Loucy (cell line): Measurements from ENCODE around the gene ADD1.

ENCODE experiments used
- H2AFZ ChIP-seq: fragments of 200-600 bp; sonication (generic); 2 replicates; pipeline ENCODE4 v1.6.0; 2016; ENCODE audit warnings: antibody characterized with exemption, mild to moderate bottlenecking, low read length, moderate library complexity
- H3F3A ChIP-seq: fragments of 200-600 bp; 2 replicates; pipeline ENCODE4 v1.6.0; 2016; ENCODE audit warnings: antibody characterized with exemption, low read depth, mild to moderate bottlenecking
- H3K27me3 ChIP-seq: fragments of 200-600 bp; sonication (generic); 2 replicates; pipeline ENCODE4 v1.6.1; 2014; ENCODE audit warnings: low read length, mild to moderate bottlenecking; ENCODE audit not compliant: insufficient read depth, poor library complexity, severe bottlenecking
- H3K36me3 ChIP-seq: fragments of 200-600 bp; sonication (generic); 2 replicates; pipeline ENCODE4 v1.6.1; 2016; ENCODE audit warnings: low read length; ENCODE audit not compliant: insufficient read depth
- H3K4me1 ChIP-seq: fragments of 200-600 bp; sonication (generic); 2 replicates; pipeline ENCODE4 v1.5.1; 2014; ENCODE audit warnings: low read length, mild to moderate bottlenecking; ENCODE audit not compliant: insufficient read depth, poor library complexity, severe bottlenecking
- H3K4me2 ChIP-seq: fragments of 200-600 bp; sonication (generic); 2 replicates; pipeline ENCODE4 v1.6.0; 2014; ENCODE audit warnings: antibody characterized with exemption, low read length, low read depth, mild to moderate bottlenecking; ENCODE audit not compliant: poor library complexity, severe bottlenecking
- H3K4me3 ChIP-seq: fragments of 200-600 bp; sonication (generic); 2 replicates; pipeline ENCODE4 v1.5.1; 2014; ENCODE audit warnings: low read length, mild to moderate bottlenecking, mixed read lengths; ENCODE audit not compliant: poor library complexity, severe bottlenecking
- H3K79me2 ChIP-seq: fragments of 200-600 bp; sonication (generic); 2 replicates; pipeline ENCODE4 v1.6.1; 2014; ENCODE audit warnings: low read length; ENCODE audit not compliant: insufficient read depth
- H3K9ac ChIP-seq: fragments of 200-600 bp; sonication (generic); 2 replicates; pipeline ENCODE4 v1.6.0; 2014; ENCODE audit warnings: mild to moderate bottlenecking, low read depth, low read length, moderate library complexity; ENCODE audit not compliant: poor library complexity, severe bottlenecking
- H3K9me2 ChIP-seq: fragments of 200-600 bp; sonication (generic); replicated peaks from 2 replicates; pipeline ENCODE4 v1.6.1; 2016; ENCODE audit warnings: low read depth, low read length, mixed read lengths
- H3K9me3 ChIP-seq: fragments of 200-600 bp; sonication (generic); 2 replicates; pipeline ENCODE4 v1.6.1; 2014; ENCODE audit warnings: mild to moderate bottlenecking, antibody characterized with exemption, low read length, low read depth; ENCODE audit not compliant: insufficient read depth
- H4K20me1 ChIP-seq: fragments of 200-600 bp; sonication (generic); 2 replicates; pipeline ENCODE4 v1.6.0; 2014; ENCODE audit warnings: antibody characterized with exemption, low read length, mild to moderate bottlenecking; ENCODE audit not compliant: insufficient read depth, poor library complexity, severe bottlenecking
- CTCF ChIP-seq: fragments of 200-600 bp; sonication (generic); conservative IDR thresholded peaks from 2 replicates; pipeline ENCODE4 v1.5.1; 2014; ENCODE audit warnings: mild to moderate bottlenecking, antibody characterized with exemption, low read length
- EZH2phosphoT487 ChIP-seq: fragments of 200-600 bp; IDR thresholded peaks from 2 replicates; pipeline ENCODE4 v1.6.1; 2018; ENCODE audit warnings: antibody characterized with exemption, mild to moderate bottlenecking, moderate library complexity, borderline replicate concordance

Gene ADD1

DNA sequence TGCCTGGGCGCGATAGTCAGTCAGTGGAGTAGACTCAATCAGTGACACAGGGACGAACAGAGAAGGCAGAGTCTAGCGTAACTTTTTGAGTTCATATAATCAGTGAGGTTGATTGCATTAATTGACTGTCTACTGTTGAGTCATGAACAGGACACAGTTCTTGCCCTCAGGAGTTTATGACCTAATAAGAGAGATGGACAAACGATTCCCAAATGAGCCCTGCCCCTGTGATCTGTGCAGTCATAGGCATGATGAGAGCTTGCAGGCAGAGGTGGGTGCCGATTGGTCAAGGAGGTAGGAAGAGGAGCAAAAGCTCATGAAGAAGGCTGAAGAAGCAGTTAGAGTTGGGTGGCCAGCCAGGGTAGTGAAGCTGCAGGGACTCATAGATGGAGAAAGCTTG lies 57.1 kb downstream of the ADD1 start:
- no peaks in the 10 kb centered on the region for H3K9me3 ChIP-seq
- H3K4me1 ChIP-seq, result no peaks in the 10 kb centered on the region
- no peak overlapping the region for H2AFZ ChIP-seq
- no peak overlapping the region for H3K4me3 ChIP-seq
- no peak overlapping the region for H3K9ac ChIP-seq
- no peaks in the 10 kb centered on the region for H3K27me3 ChIP-seq
- H3K4me2 ChIP-seq, result no peak overlapping the region
- H3F3A ChIP-seq, result no peaks in the 10 kb centered on the region
- peaks cover 78% of the 10 kb centered on the region; the same call in 1 of the 2 replicates for H3K36me3 ChIP-seq
- H4K20me1 ChIP-seq, result no peaks in the 10 kb centered on the region
- no peaks in the 10 kb centered on the region for H3K9me2 ChIP-seq
- H3K79me2 ChIP-seq, result no peaks in the 10 kb centered on the region
- TF ChIP-seq CTCF, result no peak
- no peak for TF ChIP-seq EZH2phosphoT487

GRCh38 chr4:2901186-2901585 lies 57.5 kb downstream of the ADD1 start:
- Histone ChIP-seq H3K9me2 (no peaks in the 10 kb centered on the region), H2AFZ (no peak overlapping the region), H3K4me3 (no peak overlapping the region), H3K27me3 (no peaks in the 10 kb centered on the region), H3K4me2 (no peak overlapping the region), H3K4me1 (no peaks in the 10 kb centered on the region), H3K9ac (no peak overlapping the region), H4K20me1 (no peaks in the 10 kb centered on the region), H3K79me2 (no peaks in the 10 kb centered on the region), H3K36me3 (peaks cover 79% of the 10 kb centered on the region; the same call in 1 of the 2 replicates), H3F3A (no peaks in the 10 kb centered on the region), H3K9me3 (no peaks in the 10 kb centered on the region)
- TF ChIP-seq EZH2phosphoT487 (no peak), CTCF (no peak)

DNA sequence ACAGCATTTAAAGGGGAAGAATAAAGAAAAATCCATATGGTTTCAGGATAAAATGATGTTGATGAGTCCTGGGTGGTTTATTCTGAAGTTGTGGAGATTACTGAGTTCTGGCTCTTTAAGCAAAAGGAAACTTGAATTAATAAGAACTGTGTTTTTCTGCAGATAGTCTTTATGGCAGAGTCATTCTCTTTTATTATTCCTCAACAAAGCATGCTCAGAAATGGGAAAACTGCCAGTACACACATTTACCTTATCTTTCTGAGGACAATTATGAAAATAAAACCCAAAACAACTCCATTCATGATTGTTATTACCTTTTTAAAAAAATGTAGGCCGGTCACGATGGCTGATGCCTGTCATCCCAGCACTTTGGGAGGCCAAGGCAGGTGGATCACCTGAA lies 58.5 kb downstream of the ADD1 start:
- H3K4me1 ChIP-seq, result no peaks in the 10 kb centered on the region
- no peaks in the 10 kb centered on the region for H3F3A ChIP-seq
- H3K9ac ChIP-seq, result no peak overlapping the region
- H3K27me3 ChIP-seq, result no peaks in the 10 kb centered on the region
- no peaks in the 10 kb centered on the region for H3K9me3 ChIP-seq
- H3K9me2 ChIP-seq, result no peaks in the 10 kb centered on the region
- no peak overlapping the region for H3K4me3 ChIP-seq
- peaks cover 80% of the 10 kb centered on the region; the same call in 1 of the 2 replicates for H3K36me3 ChIP-seq
- no peak overlapping the region for H2AFZ ChIP-seq
- no peak overlapping the region for H3K4me2 ChIP-seq
- no peaks in the 10 kb centered on the region for H4K20me1 ChIP-seq
- TF ChIP-seq CTCF (no peak), EZH2phosphoT487 (no peak)
- no peaks in the 10 kb centered on the region for H3K79me2 ChIP-seq
